ENCODE results near the gene JMJD8.
"Not testable (repeated sequence)": the region's sequence is repeated elsewhere in the genome, so short reads cannot be mapped to it uniquely, and the experiment has no call there.

The JMJD8 gene

GRCh38 chr16:721765-722540 is 37.8 kb upstream of the JMJD8 start:
- DNase-seq = no peak

DNA sequence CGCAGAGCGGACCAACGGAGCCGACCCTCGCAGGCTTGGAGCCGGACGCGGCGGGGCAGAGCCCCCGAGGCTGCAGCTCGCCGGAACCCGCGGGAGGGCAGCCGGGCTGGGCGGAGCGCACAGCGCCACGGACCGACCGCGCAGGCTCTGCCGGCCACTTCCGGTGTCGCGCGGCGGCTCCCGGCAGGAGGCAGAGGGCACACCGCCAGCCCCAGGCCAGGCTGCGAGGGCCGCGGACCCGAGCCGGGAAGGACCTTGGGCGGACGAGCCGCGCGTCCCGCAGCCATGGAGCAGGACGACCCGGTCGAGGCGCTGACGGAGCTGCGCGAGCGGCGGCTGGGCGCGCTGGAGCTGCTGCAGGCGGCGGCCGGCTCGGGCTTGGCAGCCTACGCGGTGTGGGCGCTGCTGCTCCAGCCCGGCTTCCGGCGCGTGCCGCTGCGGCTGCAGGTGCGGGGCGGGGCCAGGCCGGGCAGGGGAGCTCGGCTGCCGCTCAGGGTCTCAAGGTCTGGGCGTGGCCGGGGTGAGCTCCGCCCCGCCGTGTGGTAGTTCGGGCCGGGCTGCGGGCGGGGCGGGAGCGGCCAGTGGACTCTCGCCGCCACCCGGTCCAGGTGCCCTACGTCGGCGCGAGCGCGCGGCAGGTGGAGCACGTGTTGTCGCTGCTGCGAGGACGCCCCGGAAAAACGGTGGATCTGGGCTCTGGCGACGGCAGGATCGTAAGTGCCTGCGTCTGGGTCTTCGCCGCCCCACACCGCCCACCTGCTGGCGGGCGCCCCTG is 37.0 kb upstream of the JMJD8 start, which contains the start of gene ANTKMT:
TSS of gene ANTKMT (plus strand) at position 157 of the 775 bp plus-strand sequence. CDS start at position 286, 129 bp downstream.
- no peak for DNase-seq

GRCh38 chr16:720447-720989 is 36.4 kb upstream of the JMJD8 start:
- DNase-seq = no peak

GRCh38 chr16:719815-720446 is 35.8 kb upstream of the JMJD8 start:
- no peak for DNase-seq

DNA sequence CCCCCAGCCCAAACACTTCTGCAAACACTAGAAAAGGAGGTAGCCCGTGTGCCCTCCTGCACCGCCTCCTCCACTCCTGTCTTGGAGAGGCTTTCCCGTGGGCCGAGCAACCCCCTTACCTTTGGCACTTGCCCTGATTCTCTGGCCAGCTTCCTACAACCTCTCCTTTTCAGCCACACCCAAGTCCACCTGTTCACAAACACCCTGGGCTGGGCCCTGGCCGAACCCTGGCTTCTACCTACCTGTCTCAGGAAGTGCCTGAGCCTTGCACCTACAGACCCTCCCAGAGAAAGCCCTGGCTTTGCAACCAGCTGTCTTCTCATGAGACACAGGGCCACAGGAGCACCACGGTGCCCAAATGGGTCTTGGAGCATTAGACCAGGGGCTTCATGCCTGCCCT is 34.8 kb upstream of the JMJD8 start:
- no peak for DNase-seq

- DNase-seq = no peak
Observed at GRCh38 chr16:718389-718788, 34.3 kb upstream of the JMJD8 start.

DNA sequence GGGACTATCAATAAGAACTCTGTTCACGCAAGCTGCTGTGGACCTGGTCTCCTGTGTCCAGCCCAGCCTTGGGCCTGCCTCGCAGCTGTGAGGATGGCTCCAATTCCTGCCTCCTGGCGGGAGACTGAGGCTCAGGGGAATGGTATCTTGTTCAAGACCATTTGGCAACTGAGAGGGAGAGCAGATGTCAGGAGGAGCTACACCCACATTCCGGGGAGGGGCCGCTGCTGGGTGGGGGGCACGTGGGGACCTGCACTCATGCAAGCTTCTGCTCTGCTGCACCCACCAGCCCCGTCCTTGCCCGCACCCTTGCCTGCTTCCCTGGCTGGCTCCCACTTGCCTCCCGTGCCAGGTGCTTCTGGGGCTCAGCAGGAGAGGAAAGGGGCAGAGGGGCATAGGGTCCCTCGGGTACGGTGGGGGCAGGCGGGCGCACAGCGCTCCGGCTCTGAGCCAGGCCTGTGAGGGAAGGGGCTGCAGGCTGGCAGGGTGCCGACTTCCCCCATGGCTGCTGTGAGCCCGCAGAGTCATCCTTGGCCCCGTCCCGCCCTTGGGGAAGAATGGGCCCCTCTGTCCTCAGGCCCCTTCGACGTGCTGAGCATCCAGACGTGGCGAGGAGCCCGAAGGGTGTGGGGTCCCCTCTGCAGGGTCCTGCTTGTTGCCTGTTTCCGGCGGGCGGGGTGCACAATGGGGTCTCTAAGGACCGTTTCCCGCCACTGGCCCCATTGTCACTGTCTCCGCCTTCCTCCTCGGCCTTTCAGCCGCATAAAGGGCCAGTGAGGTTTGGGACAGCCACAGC is 33.5 kb upstream of the JMJD8 start:
- DNase-seq = no peak

- no peak for DNase-seq
Observed at GRCh38 chr16:716768-717325, 32.7 kb upstream of the JMJD8 start.

GRCh38 chr16:716200-716568 is 32.0 kb upstream of the JMJD8 start:
- DNase-seq = no peak

- no peak for DNase-seq
Observed at GRCh38 chr16:715477-716199, 31.5 kb upstream of the JMJD8 start.

GRCh38 chr16:714558-715476 is 30.7 kb upstream of the JMJD8 start, which contains the start of gene METRN:
TSS of gene METRN (plus strand) at chr16:715118. CDS start at chr16:715290, 172 bp downstream.
- DNase-seq = no peak

- DNase-seq = no peak
Observed at GRCh38 chr16:714079-714478, 29.9 kb upstream of the JMJD8 start.

DNA sequence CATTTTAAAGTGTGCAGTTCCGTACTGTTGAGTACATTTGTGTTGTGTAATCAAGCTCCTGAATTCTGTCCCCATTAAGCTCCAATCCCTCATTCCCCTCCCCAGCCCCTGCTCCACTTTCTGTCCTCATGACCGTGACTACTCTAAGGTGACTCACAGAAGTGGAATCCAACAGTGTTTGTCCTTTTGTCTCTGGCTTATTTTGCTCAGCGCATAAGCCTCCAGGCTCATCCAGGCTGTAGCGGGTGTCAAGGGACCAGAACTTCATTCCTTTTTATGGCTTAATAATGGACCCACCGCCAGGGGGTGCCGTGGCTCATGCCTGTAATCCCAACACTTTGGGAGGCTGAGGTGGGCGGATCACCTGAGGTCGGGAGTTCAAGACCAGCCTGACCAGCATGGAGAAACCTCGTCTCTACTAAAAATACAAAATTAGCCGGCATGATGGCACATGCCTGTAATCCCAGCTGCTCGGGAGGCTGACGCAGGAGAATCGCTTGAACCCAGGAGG is 28.7 kb upstream of the JMJD8 start:
- not testable (repeated sequence) for DNase-seq

DNA sequence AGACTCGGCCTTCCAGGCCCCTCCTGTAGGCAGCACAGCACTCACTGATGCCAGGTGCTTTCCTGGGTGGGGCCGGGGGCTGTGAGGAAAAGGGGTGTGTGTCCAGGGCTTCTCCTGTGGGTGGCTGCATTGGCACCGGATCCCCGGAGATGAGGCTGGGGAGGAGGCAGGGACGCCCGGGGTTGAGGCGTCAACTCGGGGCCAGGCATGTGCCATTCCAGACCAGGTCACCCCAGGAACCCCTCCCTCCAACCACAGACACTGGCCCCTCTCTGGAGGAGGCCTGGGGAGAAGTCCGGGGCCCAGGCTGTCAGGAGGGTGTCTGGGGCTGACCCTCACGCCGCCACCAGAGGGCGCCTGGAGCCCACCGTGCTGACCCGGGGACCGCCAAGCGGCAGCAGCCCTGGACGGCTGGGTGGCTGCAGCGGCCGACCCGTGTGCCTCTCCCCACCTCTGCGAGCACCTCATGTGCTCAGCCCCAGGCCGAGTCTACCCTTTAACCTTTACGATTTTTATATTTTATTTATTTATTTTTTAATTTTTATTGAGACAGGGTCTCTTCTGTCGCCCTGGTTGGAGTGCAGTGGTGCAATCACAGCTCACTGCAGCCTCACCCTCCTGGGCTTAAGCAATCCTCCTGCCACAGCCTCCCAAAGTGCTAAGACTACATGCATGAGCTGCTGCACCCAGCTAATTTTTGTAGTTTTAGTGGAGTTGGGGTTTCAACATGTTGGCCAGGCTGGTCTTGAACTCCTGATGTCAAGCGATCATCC is 27.6 kb upstream of the JMJD8 start:
- DNase-seq = no peak

GRCh38 chr16:711084-711483 is 26.9 kb upstream of the JMJD8 start:
- no peak for DNase-seq

DNA sequence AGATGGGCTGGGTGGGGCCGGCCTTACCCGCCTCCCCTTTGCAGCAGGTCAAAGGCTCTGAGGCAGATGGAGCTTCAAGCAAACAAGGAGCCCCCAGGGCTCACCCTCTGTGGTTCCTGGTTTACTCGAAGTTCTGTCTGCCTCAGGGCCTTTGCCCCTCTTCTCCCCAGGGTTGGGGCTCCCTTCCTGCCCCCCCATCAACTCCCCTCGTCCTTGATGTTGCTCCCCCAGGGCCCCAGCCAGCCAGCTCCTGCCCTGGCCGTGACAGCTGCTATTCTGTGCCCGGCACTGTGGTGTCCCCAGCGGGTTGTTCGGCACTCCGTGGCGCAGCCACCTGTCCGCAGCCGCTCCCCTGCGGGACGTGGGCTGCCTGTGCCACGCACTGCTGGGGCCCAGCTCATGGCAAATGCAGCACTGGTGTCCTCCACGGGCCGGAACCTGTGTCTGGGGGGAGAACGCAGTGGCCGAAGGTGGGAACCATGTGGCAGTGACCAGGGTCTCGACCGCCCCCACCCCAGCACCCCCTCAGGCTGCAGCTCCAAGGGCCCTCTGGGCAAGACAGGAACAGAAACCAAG is 26.5 kb upstream of the JMJD8 start:
- DNase-seq = no peak

DNA sequence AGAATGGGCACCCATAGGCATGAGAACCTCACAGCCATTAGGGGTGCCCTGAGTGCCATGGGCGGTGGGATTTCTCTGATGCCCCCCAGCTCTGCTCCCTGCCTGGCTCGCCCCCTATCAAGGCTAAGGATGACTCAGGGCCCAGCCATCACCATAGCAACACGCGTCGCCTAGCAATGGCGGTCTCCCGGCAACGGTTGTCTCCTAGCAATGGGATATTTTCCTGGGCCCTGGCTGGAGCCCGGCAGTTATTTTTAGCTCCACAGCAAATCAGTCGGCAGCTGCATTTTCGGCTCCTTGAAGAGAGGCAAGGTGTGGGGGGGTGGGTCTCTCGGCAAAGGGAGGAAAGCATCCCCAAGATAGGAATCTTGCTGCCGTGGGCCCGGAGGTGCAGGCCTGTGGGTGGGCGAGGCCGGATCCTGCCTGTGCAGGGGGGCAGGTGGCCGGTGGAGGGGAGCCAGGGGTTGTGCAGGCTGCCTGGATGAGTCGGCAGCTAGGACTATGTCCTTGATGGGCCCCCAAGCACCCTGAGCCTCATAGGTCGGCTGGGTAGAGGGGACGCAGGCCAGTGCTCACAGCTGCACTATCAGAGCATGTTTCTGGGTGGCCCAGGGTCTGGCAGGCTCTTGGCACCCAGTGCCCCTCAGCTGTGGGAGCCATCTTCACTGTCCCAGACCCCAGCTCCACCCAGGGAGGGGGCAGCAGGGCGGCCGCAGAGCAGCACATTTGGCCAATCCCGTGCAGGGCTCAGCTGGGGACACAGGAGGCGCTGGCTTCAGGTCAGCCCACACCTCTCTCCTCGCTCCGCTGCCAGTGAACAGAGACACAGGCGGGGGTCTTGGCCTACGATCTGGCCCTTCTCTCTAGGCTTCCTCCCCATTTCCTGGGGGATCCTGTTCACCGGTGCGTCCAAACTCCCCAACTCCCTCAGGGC is 25.7 kb upstream of the JMJD8 start:
- DNase-seq = peak; percentile 74

- DNase-seq = no peak
Observed at GRCh38 chr16:708959-709358, 24.8 kb upstream of the JMJD8 start.
